ENCODE measurements around the gene CELSR1.

The CELSR1 gene

GRCh38 chr22:46346680-46347405 is 190.6 kb downstream of the CELSR1 start:
- DNase-seq: no peak

- DNase-seq: no peak
Observed at GRCh38 chr22:46340676-46341075, 196.7 kb downstream of the CELSR1 start.

GRCh38 chr22:46339956-46340355 is 197.5 kb downstream of the CELSR1 start:
- DNase-seq: no peak

- no peak for DNase-seq
Observed at GRCh38 chr22:46338636-46339035, 198.8 kb downstream of the CELSR1 start.

- no peak for DNase-seq
Observed at GRCh38 chr22:46337870-46338269, 199.6 kb downstream of the CELSR1 start.

GRCh38 chr22:46336119-46337078 is 201.0 kb downstream of the CELSR1 start:
- DNase-seq: no peak

GRCh38 chr22:46335201-46336118 is 202.0 kb downstream of the CELSR1 start, which contains the start of gene TRMU:
TRMU (plus strand) TSS chr22:46335714; CDS start chr22:46335765, 51 bp downstream.
- DNase-seq: peak; percentile 72

- DNase-seq: no peak
Observed at GRCh38 chr22:46331496-46331895, 205.9 kb downstream of the CELSR1 start.

- no peak for DNase-seq
Observed at GRCh38 chr22:46330426-46330825, 207.0 kb downstream of the CELSR1 start.

GRCh38 chr22:46329616-46330015 is 207.8 kb downstream of the CELSR1 start:
- DNase-seq: no peak

- DNase-seq: no peak
Observed at GRCh38 chr22:46328797-46329196, 208.6 kb downstream of the CELSR1 start.

- no peak for DNase-seq
Observed at GRCh38 chr22:46327691-46328465, 209.5 kb downstream of the CELSR1 start.

- no peak for DNase-seq
Observed at GRCh38 chr22:46326066-46326680, 211.2 kb downstream of the CELSR1 start.

- no peak for DNase-seq
Observed at GRCh38 chr22:46323162-46323561, 214.3 kb downstream of the CELSR1 start.

- no peak for DNase-seq
Observed at GRCh38 chr22:46322711-46323110, 214.7 kb downstream of the CELSR1 start.

GRCh38 chr22:46320716-46321386 is 216.6 kb downstream of the CELSR1 start:
- no peak for DNase-seq

GRCh38 chr22:46320166-46320710 is 217.2 kb downstream of the CELSR1 start:
- DNase-seq: no peak

- DNase-seq: no peak
Observed at GRCh38 chr22:46319319-46319718, 218.1 kb downstream of the CELSR1 start.

GRCh38 chr22:46318576-46318975 is 218.8 kb downstream of the CELSR1 start:
- DNase-seq: no peak

GRCh38 chr22:46317646-46318045 is 219.8 kb downstream of the CELSR1 start:
- no peak for DNase-seq

GRCh38 chr22:46315976-46316375 is 221.4 kb downstream of the CELSR1 start:
- DNase-seq: no peak

All from NCI-H748 treated with DMSO at 0.1 percent for 48 hours (cell line).